Measurements from ENCODE around the gene AJAP1.
A peak's percentile ranks its signal among the peaks of the same experiment; 100 is the strongest.

Gene AJAP1

DNA sequence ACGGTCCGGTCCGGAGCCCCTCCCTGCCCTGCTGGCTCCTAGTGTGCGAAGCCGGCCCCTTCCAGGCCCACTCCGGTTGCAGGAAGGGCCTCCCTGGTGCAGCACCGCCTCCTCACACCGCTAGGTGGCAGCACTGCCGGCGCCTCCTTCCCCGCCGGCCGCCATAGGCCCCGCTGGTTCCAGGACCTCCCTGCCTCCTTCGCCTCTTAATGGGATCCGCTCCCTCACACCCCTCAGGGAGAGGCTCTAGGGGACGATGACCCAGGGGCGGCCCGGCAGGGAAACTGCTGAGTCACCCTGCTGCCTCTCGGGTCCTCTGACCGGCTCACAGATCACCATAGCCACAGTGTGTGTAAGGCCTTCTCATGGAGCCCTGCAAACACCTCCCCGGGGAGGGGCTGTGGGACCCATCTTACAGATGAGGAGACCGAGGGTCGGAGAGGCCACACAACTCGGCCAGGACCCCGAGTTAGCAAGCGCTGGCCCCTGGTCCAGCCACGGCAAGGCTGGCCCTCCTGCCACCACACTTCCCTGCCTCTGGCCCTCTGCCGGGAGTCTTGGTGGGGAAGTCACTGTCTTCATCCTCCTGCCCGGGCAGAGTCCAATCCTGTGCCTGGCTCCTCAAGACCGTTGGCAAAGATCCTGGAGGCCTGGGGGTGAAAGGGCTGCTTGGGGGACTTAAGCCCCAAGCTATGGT lies 1.6 kb upstream of the AJAP1 start:
- no peaks in the 10 kb centered on the region for H3K36me3 ChIP-seq (ENCODE audit: control insufficient read depth in 1 of 2, insufficient read depth in 2 of 2, low read length in 2 of 2)
- H3K27me3 ChIP-seq (ENCODE audit: low read depth, low read length), result peaks cover 17% of the 10 kb centered on the region
- peaks cover 0 to 24% of the 10 kb centered on the region in 2 donors for H3K4me1 ChIP-seq (ENCODE audit: control insufficient read depth in 1 of 2, insufficient read depth in 2 of 2, low read length in 2 of 2)
- H3K4me3 ChIP-seq (ENCODE audit: low read depth in 1 of 2, low read length in 2 of 2), result peak overlapping the region in 1 of 2 donors; percentile 38
- no peaks in the 10 kb centered on the region for H3K9me3 ChIP-seq (ENCODE audit: control insufficient read depth in 1 of 2, low read length in 2 of 2)
- H3K27ac ChIP-seq (ENCODE audit: low read length), result no peak overlapping the region

DNA sequence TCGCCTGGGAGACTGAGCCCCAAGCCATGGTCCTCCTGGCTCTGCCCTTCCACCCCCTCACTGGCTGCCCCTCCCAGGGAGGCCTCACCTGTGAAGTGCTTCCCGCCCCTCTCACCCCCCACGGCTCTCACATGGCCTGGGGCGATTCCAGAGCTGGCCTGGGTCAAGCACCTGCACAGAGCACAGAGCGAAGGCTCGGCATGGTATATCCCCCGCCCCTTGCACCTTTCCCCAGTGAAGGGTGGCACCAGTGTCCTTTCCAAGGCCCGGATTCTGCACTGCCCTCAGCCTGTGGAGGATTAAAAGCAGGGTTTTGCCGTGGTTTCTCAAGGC lies 1.1 kb upstream of the AJAP1 start:
- no peaks in the 10 kb centered on the region for H3K36me3 ChIP-seq (ENCODE audit: control insufficient read depth in 1 of 2, insufficient read depth in 2 of 2, low read length in 2 of 2)
- H3K4me3 ChIP-seq (ENCODE audit: low read depth in 1 of 2, low read length in 2 of 2), result no peak overlapping the region
- H3K27ac ChIP-seq (ENCODE audit: low read length), result no peak overlapping the region
- H3K9me3 ChIP-seq (ENCODE audit: control insufficient read depth in 1 of 2, low read length in 2 of 2), result no peaks in the 10 kb centered on the region
- peaks cover 0 to 27% of the 10 kb centered on the region in 2 donors for H3K4me1 ChIP-seq (ENCODE audit: control insufficient read depth in 1 of 2, insufficient read depth in 2 of 2, low read length in 2 of 2)
- peaks cover 18% of the 10 kb centered on the region for H3K27me3 ChIP-seq (ENCODE audit: low read depth, low read length)

DNA sequence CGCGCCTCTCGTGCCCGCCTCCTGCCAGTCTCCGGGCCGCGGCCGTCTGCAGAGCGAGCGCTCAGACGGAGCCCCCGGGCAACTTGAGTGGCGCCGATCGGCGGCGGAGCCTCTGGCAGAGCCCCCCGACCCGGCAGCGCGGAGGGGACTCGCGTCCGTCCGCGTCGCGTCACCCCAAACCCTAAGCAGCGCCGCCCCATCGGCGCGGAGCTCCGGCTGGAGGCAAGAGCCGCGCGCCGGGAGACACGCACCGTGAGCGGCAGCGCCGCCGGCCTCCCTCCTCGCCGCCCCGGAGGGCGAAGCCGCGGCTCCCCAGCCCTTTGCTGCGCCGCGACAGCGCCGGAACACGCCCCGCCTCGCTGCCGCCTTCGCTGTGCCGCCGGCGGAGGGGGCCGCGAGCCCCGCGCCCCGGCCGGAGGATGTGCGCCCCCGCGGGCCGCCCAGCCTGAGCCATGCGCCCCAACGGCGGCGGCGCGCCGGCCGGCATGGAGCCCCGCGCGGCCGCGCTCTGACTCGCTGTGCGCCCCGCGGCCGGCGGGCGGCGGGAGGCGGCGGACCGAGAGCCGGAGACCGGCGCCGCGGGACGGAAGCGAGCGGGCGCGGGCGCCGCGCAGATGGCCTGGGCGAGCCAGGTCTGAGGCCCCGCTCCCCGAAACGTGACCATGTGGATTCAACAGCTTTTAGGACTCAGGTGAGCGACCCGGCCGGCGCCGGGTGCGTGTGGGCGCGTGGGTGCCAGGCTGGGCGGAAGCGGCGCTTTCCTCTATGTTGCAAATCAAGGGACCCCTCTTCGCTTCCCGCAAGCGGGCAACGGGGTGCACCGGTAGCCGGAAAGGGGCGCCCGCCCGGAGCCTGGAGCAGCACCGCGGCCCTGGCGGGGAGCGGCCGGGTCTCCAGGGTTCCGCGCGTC lies 610 bp downstream of the AJAP1 start:
- no peak overlapping the region for H3K27ac ChIP-seq (ENCODE audit: low read length)
- H3K4me3 ChIP-seq (ENCODE audit: low read depth in 1 of 2, low read length in 2 of 2), result peak overlapping the region in 1 of 2 donors; percentile 49
- H3K9me3 ChIP-seq (ENCODE audit: control insufficient read depth in 1 of 2, low read length in 2 of 2), result no peaks in the 10 kb centered on the region
- no peaks in the 10 kb centered on the region for H3K36me3 ChIP-seq (ENCODE audit: control insufficient read depth in 1 of 2, insufficient read depth in 2 of 2, low read length in 2 of 2)
- H3K4me1 ChIP-seq (ENCODE audit: control insufficient read depth in 1 of 2, insufficient read depth in 2 of 2, low read length in 2 of 2), result peaks cover 0 to 27% of the 10 kb centered on the region in 2 donors
- peaks cover 24% of the 10 kb centered on the region for H3K27me3 ChIP-seq (ENCODE audit: low read depth, low read length)

DNA sequence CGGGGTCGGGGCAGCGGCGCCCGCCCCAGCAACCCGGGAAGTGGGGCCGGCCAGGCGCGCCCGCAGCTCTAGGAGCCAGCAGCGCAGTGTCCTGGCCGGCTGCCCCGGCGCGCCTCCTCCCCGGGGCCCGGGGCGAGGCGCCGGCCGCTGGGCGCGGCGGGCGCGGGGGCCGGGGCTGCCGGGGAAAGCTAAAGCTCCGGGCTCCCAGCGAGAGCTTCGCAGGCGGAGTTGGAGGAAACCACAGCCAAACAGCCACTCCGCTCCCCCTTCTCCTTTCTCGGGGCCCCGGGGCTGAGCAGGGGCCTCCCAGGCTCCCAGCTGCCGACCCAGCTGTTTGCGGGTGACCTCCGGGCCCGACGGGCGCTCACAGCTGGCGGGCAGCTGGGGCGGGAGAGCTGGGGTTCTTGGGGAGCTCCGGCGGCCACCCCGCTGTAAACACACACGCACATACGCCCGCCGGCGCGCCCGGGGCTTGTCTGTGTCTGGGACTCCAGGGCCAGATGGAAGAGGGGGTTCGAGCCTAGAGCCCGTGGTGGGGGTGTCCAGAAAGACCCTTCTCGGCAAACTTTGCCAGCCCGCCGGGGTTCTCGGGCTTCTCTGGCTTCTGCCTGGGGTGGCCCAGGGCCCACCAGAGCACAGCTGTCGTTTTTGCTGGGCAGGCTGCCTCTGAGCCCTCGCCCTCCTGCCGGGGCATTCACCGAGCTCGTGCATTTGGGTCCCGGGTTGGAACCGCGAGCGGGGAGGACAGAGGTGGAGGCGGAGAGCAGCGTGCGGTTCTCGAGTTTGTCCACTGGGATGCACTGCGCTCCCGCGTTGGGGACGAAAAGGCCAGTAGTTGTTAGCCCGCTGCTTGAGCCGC lies 1.5 kb downstream of the AJAP1 start:
- Histone ChIP-seq H3K27ac (ENCODE audit: low read length) (no peak overlapping the region), H3K4me1 (ENCODE audit: control insufficient read depth in 1 of 2, insufficient read depth in 2 of 2, low read length in 2 of 2) (peaks cover 0 to 27% of the 10 kb centered on the region in 2 donors), H3K27me3 (ENCODE audit: low read depth, low read length) (peaks cover 24% of the 10 kb centered on the region), H3K9me3 (ENCODE audit: control insufficient read depth in 1 of 2, low read length in 2 of 2) (no peaks in the 10 kb centered on the region), H3K4me3 (ENCODE audit: low read depth in 1 of 2, low read length in 2 of 2) (peak overlapping the region in 1 of 2 donors; percentile 49), H3K36me3 (ENCODE audit: control insufficient read depth in 1 of 2, insufficient read depth in 2 of 2, low read length in 2 of 2) (no peaks in the 10 kb centered on the region)

DNA sequence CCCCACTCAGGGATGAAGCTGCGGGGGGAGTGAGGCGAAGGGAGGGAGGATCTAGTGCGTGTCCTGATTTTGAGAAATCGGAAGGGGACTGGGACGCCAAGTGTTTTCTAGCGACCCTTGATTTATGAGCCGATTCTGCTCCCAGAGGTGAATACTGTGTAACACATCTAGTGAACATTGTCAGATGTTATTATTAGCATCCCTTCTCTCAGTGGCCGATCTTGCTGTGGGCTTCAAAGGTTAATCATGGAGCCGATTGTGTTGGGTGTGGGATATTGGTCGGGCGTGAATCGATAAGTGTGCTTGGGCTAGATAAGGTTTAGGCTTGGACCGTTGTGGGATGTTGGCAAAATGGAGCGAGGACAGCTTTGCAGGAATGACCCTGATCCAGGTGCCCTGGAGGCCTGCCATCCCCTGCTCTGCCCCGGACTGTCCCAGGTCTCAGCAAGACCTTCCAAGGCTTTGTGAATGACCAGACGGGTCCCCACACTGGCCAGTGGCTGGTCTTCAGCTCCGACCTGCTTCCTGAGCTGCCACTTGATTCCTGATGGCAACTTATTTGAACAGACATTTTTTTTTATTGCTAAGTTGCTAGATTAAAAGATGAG lies 2.2 kb downstream of the AJAP1 start:
- H3K27me3 ChIP-seq (ENCODE audit: low read depth, low read length), result peaks cover 24% of the 10 kb centered on the region
- no peaks in the 10 kb centered on the region for H3K9me3 ChIP-seq (ENCODE audit: control insufficient read depth in 1 of 2, low read length in 2 of 2)
- H3K4me1 ChIP-seq (ENCODE audit: control insufficient read depth in 1 of 2, insufficient read depth in 2 of 2, low read length in 2 of 2), result peaks cover 0 to 27% of the 10 kb centered on the region in 2 donors
- no peak overlapping the region for H3K4me3 ChIP-seq (ENCODE audit: low read depth in 1 of 2, low read length in 2 of 2)
- no peak overlapping the region for H3K27ac ChIP-seq (ENCODE audit: low read length)
- H3K36me3 ChIP-seq (ENCODE audit: control insufficient read depth in 1 of 2, insufficient read depth in 2 of 2, low read length in 2 of 2), result no peaks in the 10 kb centered on the region

DNA sequence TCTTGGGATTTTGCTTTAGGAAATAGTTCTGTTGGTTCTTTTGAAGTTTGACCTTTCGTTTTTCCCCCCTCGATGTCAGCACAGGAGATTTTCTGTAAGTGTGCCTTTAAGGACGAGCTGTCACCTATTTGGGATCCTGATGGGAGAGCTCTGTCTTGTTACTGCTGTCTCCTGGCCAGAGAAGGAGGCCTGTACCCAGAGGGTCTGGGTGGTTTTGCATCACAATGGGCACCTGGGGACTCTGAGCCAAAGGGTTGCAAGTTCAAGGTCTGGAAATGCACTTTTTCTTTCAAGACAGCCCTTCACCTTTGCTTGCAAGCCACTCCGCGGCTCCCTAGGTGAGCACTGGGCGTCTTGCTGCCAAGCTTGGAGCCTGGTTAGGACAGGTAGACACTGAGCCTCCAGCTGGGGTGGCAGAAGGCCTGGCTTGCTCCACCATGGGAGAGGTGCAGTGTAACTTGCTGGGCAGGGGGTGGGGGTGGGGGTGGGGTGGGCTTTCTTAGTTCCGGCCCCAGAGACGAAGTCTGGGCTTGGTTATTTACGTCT lies 2.9 kb downstream of the AJAP1 start:
- Histone ChIP-seq H3K4me1 (ENCODE audit: control insufficient read depth in 1 of 2, insufficient read depth in 2 of 2, low read length in 2 of 2) (peaks cover 0 to 27% of the 10 kb centered on the region in 2 donors), H3K36me3 (ENCODE audit: control insufficient read depth in 1 of 2, insufficient read depth in 2 of 2, low read length in 2 of 2) (no peaks in the 10 kb centered on the region), H3K4me3 (ENCODE audit: low read depth in 1 of 2, low read length in 2 of 2) (no peak overlapping the region), H3K27me3 (ENCODE audit: low read depth, low read length) (peaks cover 24% of the 10 kb centered on the region), H3K27ac (ENCODE audit: low read length) (no peak overlapping the region), H3K9me3 (ENCODE audit: control insufficient read depth in 1 of 2, low read length in 2 of 2) (no peaks in the 10 kb centered on the region)

DNA sequence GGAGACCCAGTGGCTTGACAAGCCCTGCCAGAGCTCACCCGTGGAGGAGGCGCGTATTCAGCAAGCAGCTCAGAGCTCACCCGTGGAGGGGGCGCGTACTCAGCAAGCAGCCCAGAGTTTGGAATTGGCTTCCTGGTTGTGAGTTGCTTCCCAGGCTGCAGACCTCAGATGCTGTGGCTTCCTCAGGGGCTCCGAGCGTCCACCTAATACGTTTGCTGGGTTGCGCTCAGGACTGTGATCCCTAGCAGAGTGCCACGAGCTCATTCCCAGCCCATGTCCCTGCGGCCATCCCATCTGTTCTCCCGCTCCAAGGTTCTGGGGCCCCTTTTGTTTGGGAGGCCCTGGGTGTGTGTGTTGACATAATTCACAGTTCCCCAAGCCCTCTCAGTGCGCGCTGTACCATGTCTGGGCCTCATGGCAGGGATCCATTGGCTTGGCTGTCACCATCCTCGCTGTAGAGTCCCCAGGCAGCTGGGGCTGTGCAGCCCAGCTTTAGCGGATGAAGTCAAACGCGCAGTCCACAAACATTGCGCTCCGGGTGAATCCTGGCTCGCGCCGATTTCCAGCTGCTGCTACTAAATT lies 3.6 kb downstream of the AJAP1 start:
- Histone ChIP-seq H3K27me3 (ENCODE audit: low read depth, low read length) (peaks cover 20% of the 10 kb centered on the region), H3K9me3 (ENCODE audit: control insufficient read depth in 1 of 2, low read length in 2 of 2) (no peaks in the 10 kb centered on the region), H3K36me3 (ENCODE audit: control insufficient read depth in 1 of 2, insufficient read depth in 2 of 2, low read length in 2 of 2) (no peaks in the 10 kb centered on the region), H3K4me3 (ENCODE audit: low read depth in 1 of 2, low read length in 2 of 2) (no peak overlapping the region), H3K4me1 (ENCODE audit: control insufficient read depth in 1 of 2, insufficient read depth in 2 of 2, low read length in 2 of 2) (peaks cover 0 to 27% of the 10 kb centered on the region in 2 donors), H3K27ac (ENCODE audit: low read length) (no peak overlapping the region)

DNA sequence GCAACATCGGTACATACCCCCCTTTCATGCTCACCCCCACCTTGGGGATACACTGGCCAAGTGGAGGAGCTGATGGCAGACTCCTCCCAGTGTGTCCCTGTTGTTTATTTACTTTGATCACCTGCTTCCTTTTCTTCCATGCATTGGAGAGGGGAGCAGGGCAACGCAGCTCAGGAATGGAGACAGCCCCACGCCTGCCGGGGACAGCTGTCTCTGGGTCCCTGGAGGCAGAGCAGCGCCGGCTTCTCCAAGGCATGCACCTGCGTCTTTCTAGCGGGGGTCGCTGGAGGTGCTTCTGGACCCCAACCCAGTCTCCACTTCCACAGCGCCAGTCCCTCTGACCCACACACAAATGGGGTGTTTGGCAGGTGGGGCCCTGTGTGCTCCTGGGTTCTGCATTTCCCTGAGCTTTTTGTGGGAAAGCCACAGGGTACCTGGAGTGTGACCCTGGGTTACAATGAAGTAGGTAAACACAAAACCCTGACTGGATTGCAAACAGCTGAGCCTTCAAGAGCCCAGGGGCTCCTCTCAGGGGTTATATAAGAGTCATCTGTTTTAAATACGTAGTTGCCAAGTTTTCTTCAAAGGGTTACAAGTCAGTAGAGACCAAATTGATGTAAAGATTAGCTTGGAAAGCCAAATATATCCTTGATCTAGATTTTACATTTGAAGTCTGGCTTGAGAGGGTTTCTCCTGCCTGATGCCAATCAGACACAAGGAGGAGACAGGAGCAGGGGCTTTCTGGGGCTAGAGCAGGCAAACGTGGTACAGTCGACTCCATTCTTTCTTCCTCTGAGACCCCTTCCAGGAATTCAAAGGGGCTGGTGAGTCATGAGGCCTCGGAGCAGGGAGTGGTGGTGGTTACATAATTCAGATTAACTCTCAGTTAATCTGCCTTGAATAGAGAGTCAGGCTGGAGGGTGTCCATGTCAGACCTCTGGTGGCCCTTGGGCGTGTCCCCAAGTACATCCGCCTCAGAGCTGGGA lies 4.5 kb downstream of the AJAP1 start:
- Histone ChIP-seq H3K4me3 (ENCODE audit: low read depth in 1 of 2, low read length in 2 of 2) (no peak overlapping the region), H3K36me3 (ENCODE audit: control insufficient read depth in 1 of 2, insufficient read depth in 2 of 2, low read length in 2 of 2) (no peaks in the 10 kb centered on the region), H3K27ac (ENCODE audit: low read length) (no peak overlapping the region), H3K9me3 (ENCODE audit: control insufficient read depth in 1 of 2, low read length in 2 of 2) (no peaks in the 10 kb centered on the region), H3K4me1 (ENCODE audit: control insufficient read depth in 1 of 2, insufficient read depth in 2 of 2, low read length in 2 of 2) (peaks cover 0 to 19% of the 10 kb centered on the region in 2 donors), H3K27me3 (ENCODE audit: low read depth, low read length) (peaks cover 12% of the 10 kb centered on the region)

DNA sequence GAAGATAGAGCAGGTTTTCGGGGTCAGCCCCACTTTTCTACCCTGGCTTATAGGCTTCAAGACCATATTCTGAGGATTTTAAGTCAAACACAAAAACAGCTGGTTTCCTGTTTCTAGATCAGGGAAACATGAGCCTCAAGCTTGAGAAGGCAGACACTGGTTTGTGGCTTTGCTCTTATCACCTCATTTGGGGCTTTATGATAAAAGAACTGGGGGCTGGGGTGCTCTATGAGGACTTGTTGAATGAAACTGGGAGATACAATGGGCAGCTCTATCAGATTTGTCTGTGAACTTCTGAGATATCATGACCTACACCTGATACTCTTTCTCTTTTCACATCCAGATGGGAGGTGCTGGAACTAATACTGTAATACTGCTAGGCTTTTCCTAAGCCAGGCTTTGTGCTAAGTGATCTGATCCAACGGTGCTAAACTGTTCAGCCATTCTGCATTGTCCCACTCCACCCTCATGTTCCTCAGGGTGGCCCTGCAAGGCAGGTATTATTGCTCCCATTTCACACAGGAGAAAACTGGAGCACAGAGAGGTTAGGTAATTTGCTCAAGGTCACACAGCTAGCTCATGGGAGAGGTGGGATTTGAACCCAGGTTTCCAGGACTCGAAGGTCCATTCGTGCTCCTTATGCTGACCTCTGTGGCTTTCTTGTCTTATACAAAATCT lies 6.6 kb downstream of the AJAP1 start:
- Histone ChIP-seq H3K4me3 (ENCODE audit: low read depth in 1 of 2, low read length in 2 of 2) (no peak overlapping the region), H3K27me3 (ENCODE audit: low read depth, low read length) (peaks cover 12% of the 10 kb centered on the region), H3K4me1 (ENCODE audit: control insufficient read depth in 1 of 2, insufficient read depth in 2 of 2, low read length in 2 of 2) (peaks cover 0 to 8% of the 10 kb centered on the region in 2 donors), H3K27ac (ENCODE audit: low read length) (no peak overlapping the region), H3K36me3 (ENCODE audit: control insufficient read depth in 1 of 2, insufficient read depth in 2 of 2, low read length in 2 of 2) (no peaks in the 10 kb centered on the region), H3K9me3 (ENCODE audit: control insufficient read depth in 1 of 2, low read length in 2 of 2) (no peaks in the 10 kb centered on the region)
